ENCODE measurements around the gene IP6K2.

- TF ChIP-seq CTCF (IDR thresholded peaks at IDR 0.05 in 4 of 5, conservative IDR thresholded peaks at IDR 0.05 in 1 of 5) = no peak
- TF ChIP-seq POLR2A (IDR thresholded peaks at IDR 0.05) = no peak
Observed at GRCh38 chr3:48661501-48662144, 55.4 kb downstream of the IP6K2 start.
